GM13977 (cell line): ENCODE results near the gene CA5A.

ENCODE experiments used
- DNase-seq: peaks from one replicate; pipeline ENCODE4 v3.0.0; 2012; ENCODE audit warnings: low spot score
- in situ Hi-C: fragments of 300-500 bp; cut with MboI; formaldehyde crosslinking; loops from one replicate; pipeline ENCODE4 v1.12.0; 2022; ENCODE audit warnings: low sequenced_read_pairs, low pct_unique_long_range_greater_than_20kb, mixed read lengths, inconsistent platforms; ENCODE audit not compliant: unreplicated experiment
- TF ChIP-seq, protein P1 (sequence below): IDR thresholded peaks from 2 replicates; pipeline ENCODE4 v1.5.1; 2012; ENCODE audit warnings: mild to moderate bottlenecking, control low read depth; ENCODE audit not compliant: insufficient read depth; ENCODE audit errors: extremely low read depth, missing control alignments

CA5A gene

DNA sequence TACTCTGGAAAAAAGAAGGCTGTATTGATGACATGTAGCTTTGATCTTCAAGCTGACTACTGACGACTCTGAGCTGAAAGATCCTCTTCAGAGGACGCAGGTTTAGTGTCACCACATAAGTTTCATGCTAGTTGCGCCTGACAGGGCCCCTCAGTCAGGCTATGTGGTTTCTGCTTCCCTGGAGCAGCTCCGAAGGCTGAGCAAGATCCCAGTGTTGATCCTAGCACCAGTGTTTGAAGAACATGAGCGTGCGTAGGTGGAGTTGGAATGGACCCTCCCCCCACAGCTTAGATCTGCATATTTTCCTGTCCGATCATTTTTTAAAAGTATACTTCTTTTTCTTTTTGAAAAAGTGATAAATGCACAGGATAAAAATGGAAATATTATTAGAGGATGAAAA lies 32.2 kb upstream of the CA5A start:
- in situ Hi-C loops, result loop anchor here (25.0 kb wide), 1 partner anchor 469 kb away; no protein-coding TSS in a partner anchor
- TF ChIP-seq, protein P1, sequence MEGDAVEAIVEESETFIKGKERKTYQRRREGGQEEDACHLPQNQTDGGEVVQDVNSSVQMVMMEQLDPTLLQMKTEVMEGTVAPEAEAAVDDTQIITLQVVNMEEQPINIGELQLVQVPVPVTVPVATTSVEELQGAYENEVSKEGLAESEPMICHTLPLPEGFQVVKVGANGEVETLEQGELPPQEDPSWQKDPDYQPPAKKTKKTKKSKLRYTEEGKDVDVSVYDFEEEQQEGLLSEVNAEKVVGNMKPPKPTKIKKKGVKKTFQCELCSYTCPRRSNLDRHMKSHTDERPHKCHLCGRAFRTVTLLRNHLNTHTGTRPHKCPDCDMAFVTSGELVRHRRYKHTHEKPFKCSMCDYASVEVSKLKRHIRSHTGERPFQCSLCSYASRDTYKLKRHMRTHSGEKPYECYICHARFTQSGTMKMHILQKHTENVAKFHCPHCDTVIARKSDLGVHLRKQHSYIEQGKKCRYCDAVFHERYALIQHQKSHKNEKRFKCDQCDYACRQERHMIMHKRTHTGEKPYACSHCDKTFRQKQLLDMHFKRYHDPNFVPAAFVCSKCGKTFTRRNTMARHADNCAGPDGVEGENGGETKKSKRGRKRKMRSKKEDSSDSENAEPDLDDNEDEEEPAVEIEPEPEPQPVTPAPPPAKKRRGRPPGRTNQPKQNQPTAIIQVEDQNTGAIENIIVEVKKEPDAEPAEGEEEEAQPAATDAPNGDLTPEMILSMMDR, result no peak
- DNase-seq, result no peak

DNA sequence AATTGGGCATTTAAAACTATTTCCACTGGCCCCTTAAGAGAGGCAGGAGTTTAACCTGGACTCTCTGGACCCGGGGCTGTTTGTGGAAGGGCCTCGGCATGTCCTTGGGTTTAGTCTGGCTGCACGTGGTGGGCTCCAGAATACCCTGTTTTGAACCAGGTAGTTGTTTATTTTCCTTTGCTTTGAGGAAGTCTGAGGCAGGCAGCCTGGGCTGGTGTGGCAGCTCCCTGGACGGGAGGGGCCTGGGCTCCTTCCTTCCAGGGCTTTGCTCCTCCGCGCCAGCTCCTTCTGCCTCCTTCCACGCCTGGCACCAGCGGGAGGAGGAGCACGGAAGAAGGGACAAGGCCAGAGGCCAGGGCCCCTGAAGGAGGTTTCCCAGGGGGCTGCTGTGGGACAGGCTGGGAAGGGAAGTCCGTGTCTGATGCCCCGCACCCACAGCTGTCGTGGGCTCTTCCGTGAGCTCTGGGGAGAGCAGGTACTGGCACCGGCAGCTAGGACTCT lies 30.4 kb upstream of the CA5A start:
- DNase-seq, result no peak
- TF ChIP-seq, protein P1, result no peak
- in situ Hi-C loops, result loop anchor here (25.0 kb wide), 1 partner anchor 471 kb away; no protein-coding TSS in a partner anchor

DNA sequence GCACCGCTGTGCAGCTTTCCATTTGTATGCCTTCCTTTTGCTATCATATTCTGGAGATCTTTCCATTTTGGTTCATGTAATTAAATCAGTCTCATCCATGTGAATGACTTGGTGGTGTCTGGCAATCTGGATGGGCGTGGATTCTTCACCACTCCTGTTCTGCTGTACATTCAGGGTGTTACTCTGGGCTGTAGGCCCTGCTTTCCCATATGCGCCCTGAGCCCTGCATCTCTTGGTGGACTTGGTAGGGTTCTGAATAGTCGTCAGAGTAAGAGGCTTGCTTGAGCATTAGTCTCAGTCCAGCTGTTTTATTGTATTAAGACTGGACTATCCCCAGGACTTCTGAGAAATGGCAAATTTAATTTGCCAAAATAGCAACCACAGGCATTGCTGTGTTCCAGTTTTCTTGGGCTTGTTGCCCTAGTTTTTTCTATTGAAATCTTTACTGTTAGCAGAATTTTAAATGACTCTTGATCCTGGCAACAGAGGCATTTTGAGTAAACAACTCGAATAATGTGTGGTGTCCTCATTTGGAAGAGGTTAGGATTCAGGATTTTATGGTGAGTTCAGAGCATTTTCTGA lies 29.8 kb upstream of the CA5A start:
- TF ChIP-seq, protein P1, result no peak
- DNase-seq, result no peak
- in situ Hi-C loops, result loop anchor here (25.0 kb wide), 1 partner anchor 471 kb away; no protein-coding TSS in a partner anchor

DNA sequence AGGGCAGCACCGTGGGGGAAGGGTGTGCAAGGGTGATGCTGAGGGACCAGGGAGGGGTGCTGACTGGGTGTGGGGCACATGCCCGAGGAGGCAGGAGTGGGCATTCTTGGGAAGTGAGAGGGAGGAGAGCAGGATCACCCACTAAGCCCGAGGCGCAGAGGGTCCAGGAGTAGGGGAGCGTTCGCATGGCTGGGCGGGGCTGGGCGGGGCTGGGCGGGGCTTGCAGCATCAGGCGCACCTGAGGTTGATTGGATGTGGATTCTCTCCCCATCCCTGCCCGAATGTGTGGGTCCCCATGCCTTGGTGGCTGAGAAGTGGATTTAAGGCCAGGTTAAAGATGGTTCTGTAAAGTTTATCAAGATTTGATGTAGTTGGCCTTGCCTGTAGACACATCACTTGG lies 29.1 kb upstream of the CA5A start:
- in situ Hi-C loops, result loop anchor here (25.0 kb wide), 1 partner anchor 472 kb away; no protein-coding TSS in a partner anchor
- TF ChIP-seq, protein P1, result no peak
- no peak for DNase-seq

DNA sequence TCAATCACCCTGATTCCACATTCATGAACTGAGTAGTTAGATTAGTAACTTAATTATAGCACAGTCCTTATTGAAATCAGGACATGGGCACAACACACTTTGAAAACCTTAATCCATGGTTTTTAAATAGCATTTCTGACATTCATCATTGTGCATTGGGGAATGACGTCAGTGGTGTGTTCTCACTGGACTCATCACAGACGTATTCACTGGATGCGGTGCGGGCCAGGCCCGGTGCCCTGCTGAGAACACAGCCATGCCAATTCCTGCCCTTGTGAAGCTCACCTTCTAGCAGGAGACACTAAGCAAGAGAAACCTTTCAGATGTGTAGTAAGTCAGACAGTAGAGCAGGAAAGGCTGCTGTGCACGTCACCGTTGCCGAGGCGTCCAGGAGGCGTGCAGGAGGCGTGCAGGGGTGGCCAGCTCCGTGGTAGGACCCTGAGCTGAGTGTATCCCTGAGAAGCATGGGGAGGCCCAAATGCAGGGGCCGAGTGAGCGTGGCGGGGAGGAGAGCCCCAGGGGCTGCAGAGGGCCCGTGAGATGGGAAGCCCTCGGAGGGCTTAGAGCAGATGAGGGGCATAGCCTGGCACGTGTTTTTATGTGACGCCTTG lies 27.8 kb upstream of the CA5A start:
- in situ Hi-C loops, result loop anchor here (25.0 kb wide), 1 partner anchor 473 kb away; no protein-coding TSS in a partner anchor

DNA sequence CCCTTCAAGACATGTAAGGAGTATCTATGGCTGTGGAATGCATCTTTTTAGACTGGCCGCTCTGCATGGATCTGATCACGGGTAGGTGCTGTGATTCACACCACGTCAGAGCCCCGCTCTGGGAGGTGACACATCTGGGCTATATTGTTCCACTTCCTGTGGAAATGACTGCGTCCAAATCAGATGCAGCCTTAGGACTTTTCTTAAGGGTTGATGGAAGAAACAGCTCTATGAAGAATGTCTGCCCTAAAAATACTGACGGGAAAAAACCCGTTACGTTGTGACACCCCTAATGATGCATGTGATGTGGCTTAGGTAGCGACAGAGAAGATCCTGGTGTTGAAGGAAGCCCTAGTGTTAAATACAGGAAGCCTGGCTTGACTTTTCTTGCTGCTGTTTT lies 27.1 kb upstream of the CA5A start:
- DNase-seq, result no peak
- in situ Hi-C loops, result loop anchor here (25.0 kb wide), 1 partner anchor 474 kb away; no protein-coding TSS in a partner anchor
- TF ChIP-seq, protein P1, result no peak

More for the DNA sequence above, 27.8 kb upstream of the CA5A start:
- TF ChIP-seq, protein P1, result no peak
- no peak for DNase-seq
